Loucy (cell line): ENCODE data around the gene DLG1.

Experiments used
- H2AFZ ChIP-seq: fragments of 200-600 bp; sonication (generic); 2 replicates; pipeline ENCODE4 v1.6.0; 2016; ENCODE audit warnings: antibody characterized with exemption, mild to moderate bottlenecking, low read length, moderate library complexity
- H3F3A ChIP-seq: fragments of 200-600 bp; 2 replicates; pipeline ENCODE4 v1.6.0; 2016; ENCODE audit warnings: antibody characterized with exemption, low read depth, mild to moderate bottlenecking
- H3K27me3 ChIP-seq: fragments of 200-600 bp; sonication (generic); 2 replicates; pipeline ENCODE4 v1.6.1; 2014; ENCODE audit warnings: low read length, mild to moderate bottlenecking; ENCODE audit not compliant: insufficient read depth, poor library complexity, severe bottlenecking
- H3K36me3 ChIP-seq: fragments of 200-600 bp; sonication (generic); 2 replicates; pipeline ENCODE4 v1.6.1; 2016; ENCODE audit warnings: low read length; ENCODE audit not compliant: insufficient read depth
- H3K4me1 ChIP-seq: fragments of 200-600 bp; sonication (generic); 2 replicates; pipeline ENCODE4 v1.5.1; 2014; ENCODE audit warnings: low read length, mild to moderate bottlenecking; ENCODE audit not compliant: insufficient read depth, poor library complexity, severe bottlenecking
- H3K4me2 ChIP-seq: fragments of 200-600 bp; sonication (generic); 2 replicates; pipeline ENCODE4 v1.6.0; 2014; ENCODE audit warnings: antibody characterized with exemption, low read length, low read depth, mild to moderate bottlenecking; ENCODE audit not compliant: poor library complexity, severe bottlenecking
- H3K4me3 ChIP-seq: fragments of 200-600 bp; sonication (generic); 2 replicates; pipeline ENCODE4 v1.5.1; 2014; ENCODE audit warnings: low read length, mild to moderate bottlenecking, mixed read lengths; ENCODE audit not compliant: poor library complexity, severe bottlenecking
- H3K79me2 ChIP-seq: fragments of 200-600 bp; sonication (generic); 2 replicates; pipeline ENCODE4 v1.6.1; 2014; ENCODE audit warnings: low read length; ENCODE audit not compliant: insufficient read depth
- H3K9ac ChIP-seq: fragments of 200-600 bp; sonication (generic); 2 replicates; pipeline ENCODE4 v1.6.0; 2014; ENCODE audit warnings: mild to moderate bottlenecking, low read depth, low read length, moderate library complexity; ENCODE audit not compliant: poor library complexity, severe bottlenecking
- H3K9me2 ChIP-seq: fragments of 200-600 bp; sonication (generic); replicated peaks from 2 replicates; pipeline ENCODE4 v1.6.1; 2016; ENCODE audit warnings: low read depth, low read length, mixed read lengths
- H3K9me3 ChIP-seq: fragments of 200-600 bp; sonication (generic); 2 replicates; pipeline ENCODE4 v1.6.1; 2014; ENCODE audit warnings: mild to moderate bottlenecking, antibody characterized with exemption, low read length, low read depth; ENCODE audit not compliant: insufficient read depth
- H4K20me1 ChIP-seq: fragments of 200-600 bp; sonication (generic); 2 replicates; pipeline ENCODE4 v1.6.0; 2014; ENCODE audit warnings: antibody characterized with exemption, low read length, mild to moderate bottlenecking; ENCODE audit not compliant: insufficient read depth, poor library complexity, severe bottlenecking
- CTCF ChIP-seq: fragments of 200-600 bp; sonication (generic); conservative IDR thresholded peaks from 2 replicates; pipeline ENCODE4 v1.5.1; 2014; ENCODE audit warnings: mild to moderate bottlenecking, antibody characterized with exemption, low read length
- EZH2phosphoT487 ChIP-seq: fragments of 200-600 bp; IDR thresholded peaks from 2 replicates; pipeline ENCODE4 v1.6.1; 2018; ENCODE audit warnings: antibody characterized with exemption, mild to moderate bottlenecking, moderate library complexity, borderline replicate concordance

Gene DLG1

GRCh38 chr3:197175503-197175902 is 122.9 kb downstream of the DLG1 start:
- no peak overlapping the region for H3K9ac ChIP-seq
- H3K79me2 ChIP-seq = peaks cover 24% of the 10 kb centered on the region; the same call in 1 of the 2 replicates
- peaks cover 19% of the 10 kb centered on the region for H3K4me1 ChIP-seq
- no peaks in the 10 kb centered on the region for H4K20me1 ChIP-seq
- H3K4me2 ChIP-seq = peak overlapping the region; percentile 31
- H3F3A ChIP-seq = no peaks in the 10 kb centered on the region
- no peak overlapping the region for H2AFZ ChIP-seq
- no peaks in the 10 kb centered on the region for H3K27me3 ChIP-seq
- no peaks in the 10 kb centered on the region for H3K9me3 ChIP-seq
- H3K9me2 ChIP-seq = no peaks in the 10 kb centered on the region
- no peak overlapping the region for H3K4me3 ChIP-seq
- H3K36me3 ChIP-seq = peaks cover 13% of the 10 kb centered on the region
- no peak for TF ChIP-seq CTCF
- no peak for TF ChIP-seq EZH2phosphoT487

GRCh38 chr3:197174927-197175326 is 123.5 kb downstream of the DLG1 start:
- H3F3A ChIP-seq = no peaks in the 10 kb centered on the region
- peak overlapping the region; percentile 31 for H3K4me2 ChIP-seq

GRCh38 chr3:197173620-197174019 is 124.8 kb downstream of the DLG1 start:
- no peaks in the 10 kb centered on the region for H3F3A ChIP-seq
- H3K9me3 ChIP-seq = no peaks in the 10 kb centered on the region
- H3K36me3 ChIP-seq = peaks cover 14% of the 10 kb centered on the region
- H3K4me2 ChIP-seq = no peak overlapping the region
- H3K4me1 ChIP-seq = peaks cover 19% of the 10 kb centered on the region
- no peak overlapping the region for H3K4me3 ChIP-seq
- H2AFZ ChIP-seq = no peak overlapping the region
- no peaks in the 10 kb centered on the region for H3K9me2 ChIP-seq
- no peaks in the 10 kb centered on the region for H3K27me3 ChIP-seq
- no peaks in the 10 kb centered on the region for H4K20me1 ChIP-seq
- TF ChIP-seq EZH2phosphoT487 (no peak), CTCF (no peak)
- no peak overlapping the region for H3K9ac ChIP-seq
- H3K79me2 ChIP-seq = peaks cover 24% of the 10 kb centered on the region; the same call in 1 of the 2 replicates

More at GRCh38 chr3:197174927-197175326, 123.5 kb downstream of the DLG1 start:
- Histone ChIP-seq H3K4me3 (no peak overlapping the region), H3K4me1 (peaks cover 19% of the 10 kb centered on the region), H3K9ac (no peak overlapping the region), H4K20me1 (no peaks in the 10 kb centered on the region), H2AFZ (no peak overlapping the region), H3K9me3 (no peaks in the 10 kb centered on the region), H3K9me2 (no peaks in the 10 kb centered on the region), H3K36me3 (peaks cover 16% of the 10 kb centered on the region), H3K27me3 (no peaks in the 10 kb centered on the region), H3K79me2 (peaks cover 24% of the 10 kb centered on the region; the same call in 1 of the 2 replicates)
- TF ChIP-seq CTCF (no peak), EZH2phosphoT487 (no peak)
